RWPE2 (cell line): Measurements from ENCODE around the gene CCAR1.
"Not testable (repeated sequence)": the region's sequence is repeated elsewhere in the genome, so short reads cannot be mapped to it uniquely, and the experiment has no call there.

Source experiments
- ATAC-seq: fragments of 200-7000 bp; cut with Tn5 transposase; 3 replicates; pipeline ENCODE4 v1.9.1; 2021; ENCODE audit warnings: low read depth
- DNase-seq: peaks from one replicate; pipeline ENCODE4 v3.0.0-alpha.2; 2020; ENCODE audit warnings: low spot score
- H3K27ac ChIP-seq: fragments of 450-650 bp; 2 replicates; pipeline ENCODE4 v1.5.1; 2017; ENCODE audit warnings: mild to moderate bottlenecking; ENCODE audit not compliant: poor library complexity, severe bottlenecking
- H3K27me3 ChIP-seq: fragments of 250-450 bp; sonication (Bioruptor Pico); 2 replicates; pipeline ENCODE4 v1.5.1; 2021; ENCODE audit warnings: mild to moderate bottlenecking, moderate library complexity; ENCODE audit not compliant: insufficient read depth, poor library complexity, severe bottlenecking
- H3K36me3 ChIP-seq: fragments of 250-450 bp; sonication (Bioruptor Pico); 2 replicates; pipeline ENCODE4 v1.5.1; 2020; ENCODE audit warnings: low read depth, mild to moderate bottlenecking, moderate library complexity
- H3K4me1 ChIP-seq: fragments of 250-450 bp; sonication (Bioruptor Pico); 2 replicates; pipeline ENCODE4 v1.5.1; 2021; ENCODE audit warnings: mild to moderate bottlenecking, moderate library complexity; ENCODE audit not compliant: insufficient read depth, poor library complexity, severe bottlenecking
- H3K4me3 ChIP-seq: fragments of 250-450 bp; sonication (Bioruptor Pico); 2 replicates; pipeline ENCODE4 v1.5.1; 2021; ENCODE audit warnings: mild to moderate bottlenecking, moderate library complexity; ENCODE audit not compliant: severe bottlenecking
- H3K9me3 ChIP-seq: fragments of 250-450 bp; sonication (Bioruptor Pico); 2 replicates; pipeline ENCODE4 v1.5.1; 2021; ENCODE audit warnings: mild to moderate bottlenecking, moderate library complexity; ENCODE audit not compliant: severe bottlenecking
- TF ChIP-seq, protein P1 (sequence below): fragments of 450-650 bp; IDR thresholded peaks from one replicate; pipeline ENCODE4 v1.5.1; 2017; ENCODE audit warnings: mild to moderate bottlenecking, moderate library complexity; ENCODE audit not compliant: poor library complexity, severe bottlenecking

The CCAR1 gene

DNA sequence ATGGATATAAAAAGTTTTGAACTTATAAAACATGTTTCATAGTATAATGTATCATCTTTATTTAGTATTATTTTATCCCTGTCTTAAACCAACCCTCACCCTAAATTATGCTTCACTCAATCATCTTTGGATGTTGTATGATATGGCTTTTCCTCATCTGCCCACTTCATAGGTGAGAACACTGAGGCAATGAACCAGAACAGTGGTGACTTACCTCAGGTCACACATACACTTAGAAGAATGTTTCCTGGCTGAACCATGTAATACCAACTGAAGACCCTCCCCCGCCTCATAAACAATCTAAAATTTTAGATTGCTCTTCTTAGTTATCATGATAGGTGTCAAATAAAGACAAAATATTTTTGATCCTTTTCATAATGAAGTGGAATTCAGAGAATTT lies 83.7 kb downstream of the CCAR1 start:
- Histone ChIP-seq H3K4me3 (no peak overlapping the region), H3K4me1 (no peaks in the 10 kb centered on the region), H3K36me3 (no peaks in the 10 kb centered on the region), H3K27me3 (no peaks in the 10 kb centered on the region), H3K27ac (no peak overlapping the region), H3K9me3 (no peaks in the 10 kb centered on the region)
- ATAC-seq (no peak), DNase-seq (no peak)
- TF ChIP-seq, protein P1, sequence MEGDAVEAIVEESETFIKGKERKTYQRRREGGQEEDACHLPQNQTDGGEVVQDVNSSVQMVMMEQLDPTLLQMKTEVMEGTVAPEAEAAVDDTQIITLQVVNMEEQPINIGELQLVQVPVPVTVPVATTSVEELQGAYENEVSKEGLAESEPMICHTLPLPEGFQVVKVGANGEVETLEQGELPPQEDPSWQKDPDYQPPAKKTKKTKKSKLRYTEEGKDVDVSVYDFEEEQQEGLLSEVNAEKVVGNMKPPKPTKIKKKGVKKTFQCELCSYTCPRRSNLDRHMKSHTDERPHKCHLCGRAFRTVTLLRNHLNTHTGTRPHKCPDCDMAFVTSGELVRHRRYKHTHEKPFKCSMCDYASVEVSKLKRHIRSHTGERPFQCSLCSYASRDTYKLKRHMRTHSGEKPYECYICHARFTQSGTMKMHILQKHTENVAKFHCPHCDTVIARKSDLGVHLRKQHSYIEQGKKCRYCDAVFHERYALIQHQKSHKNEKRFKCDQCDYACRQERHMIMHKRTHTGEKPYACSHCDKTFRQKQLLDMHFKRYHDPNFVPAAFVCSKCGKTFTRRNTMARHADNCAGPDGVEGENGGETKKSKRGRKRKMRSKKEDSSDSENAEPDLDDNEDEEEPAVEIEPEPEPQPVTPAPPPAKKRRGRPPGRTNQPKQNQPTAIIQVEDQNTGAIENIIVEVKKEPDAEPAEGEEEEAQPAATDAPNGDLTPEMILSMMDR: no peak

DNA sequence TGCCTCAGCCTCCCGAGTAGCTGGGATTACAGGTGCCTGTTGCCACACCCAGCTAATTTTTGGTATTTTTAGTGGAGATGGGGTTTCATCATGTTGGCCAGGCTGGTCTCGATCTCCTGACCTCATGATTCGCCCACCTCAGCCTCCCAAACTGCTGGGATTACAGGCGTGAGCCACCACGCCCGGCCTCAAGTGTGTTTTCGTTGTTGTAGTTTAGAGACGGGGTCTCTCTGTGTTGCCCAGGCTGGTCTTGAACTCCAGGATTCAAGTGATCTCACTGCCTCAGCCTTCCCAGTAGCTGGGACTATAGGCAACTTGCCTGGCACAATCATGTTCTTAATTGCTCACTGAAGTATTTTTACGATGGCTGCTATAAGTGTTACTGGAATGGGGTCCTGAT lies 89.8 kb downstream of the CCAR1 start:
- H3K4me3 ChIP-seq, ATAC-seq, H3K27ac ChIP-seq, DNase-seq, H3K9me3 ChIP-seq, H3K27me3 ChIP-seq, H3K36me3 ChIP-seq, H3K4me1 ChIP-seq: not testable (repeated sequence)

DNA sequence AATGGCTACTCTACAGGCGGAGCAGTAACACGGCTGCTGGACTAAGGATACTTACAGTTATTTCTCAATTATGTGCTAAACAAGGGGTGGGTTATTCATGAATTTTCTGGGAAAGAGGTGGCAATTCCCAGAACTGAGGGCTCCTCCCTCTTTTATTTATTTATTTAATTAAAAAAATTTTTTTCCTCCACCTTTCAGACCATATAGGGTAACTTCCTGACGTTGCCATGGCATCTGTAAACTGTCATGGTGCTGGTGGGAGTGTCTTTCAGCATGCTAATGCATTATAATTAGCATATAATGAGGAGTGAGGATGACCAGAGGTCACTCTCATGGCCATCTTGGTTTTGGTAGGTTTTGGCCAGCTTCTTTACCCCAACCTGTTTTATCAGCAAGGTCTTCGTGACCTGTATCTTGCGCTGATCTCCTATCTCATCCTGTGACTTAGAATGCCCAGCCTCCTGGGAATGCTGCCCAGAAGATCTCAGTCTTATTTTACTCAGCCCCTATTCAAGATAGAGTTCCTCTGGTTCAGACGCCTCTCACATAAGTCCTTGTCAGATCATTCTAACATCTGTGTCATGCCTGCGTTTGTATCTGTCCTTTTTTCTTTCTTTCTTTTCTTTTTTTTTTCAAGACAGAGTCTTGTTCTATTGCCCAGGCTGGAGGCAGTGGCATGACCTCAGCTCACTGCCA lies 90.4 kb downstream of the CCAR1 start:
- Histone ChIP-seq H3K9me3 (no peaks in the 10 kb centered on the region), H3K4me1 (peaks cover 2% of the 10 kb centered on the region), H3K27ac (no peak overlapping the region), H3K36me3 (no peaks in the 10 kb centered on the region), H3K4me3 (no peak overlapping the region), H3K27me3 (no peaks in the 10 kb centered on the region)
- TF ChIP-seq, protein P1: no peak
- DNase-seq (no peak), ATAC-seq (no peak)

DNA sequence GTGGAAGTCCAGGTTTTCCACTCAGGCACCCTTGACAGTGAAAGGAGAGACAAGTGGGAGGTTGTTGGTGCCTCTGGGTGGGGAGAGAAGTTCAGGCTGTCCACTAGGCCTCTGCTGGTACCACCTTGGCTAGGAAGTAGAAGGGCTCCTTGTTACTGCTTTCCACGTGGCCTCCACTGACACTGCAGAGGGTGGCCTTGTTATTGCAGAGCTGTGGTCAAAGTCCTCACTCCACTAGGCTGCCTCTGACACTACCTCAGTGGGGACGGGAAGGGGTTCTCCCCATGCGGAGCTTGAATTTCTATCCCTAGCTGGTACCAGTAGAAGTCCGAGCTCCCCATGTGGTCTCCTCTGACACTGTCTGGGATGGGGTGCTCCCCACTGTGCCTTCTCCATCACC lies 91.4 kb downstream of the CCAR1 start:
- Histone ChIP-seq H3K4me3 (no peak overlapping the region), H3K27me3 (no peaks in the 10 kb centered on the region), H3K36me3 (no peaks in the 10 kb centered on the region), H3K4me1 (peaks cover 11% of the 10 kb centered on the region), H3K9me3 (no peaks in the 10 kb centered on the region), H3K27ac (no peak overlapping the region)
- DNase-seq (no peak), ATAC-seq (no peak)
- TF ChIP-seq, protein P1: no peak

DNA sequence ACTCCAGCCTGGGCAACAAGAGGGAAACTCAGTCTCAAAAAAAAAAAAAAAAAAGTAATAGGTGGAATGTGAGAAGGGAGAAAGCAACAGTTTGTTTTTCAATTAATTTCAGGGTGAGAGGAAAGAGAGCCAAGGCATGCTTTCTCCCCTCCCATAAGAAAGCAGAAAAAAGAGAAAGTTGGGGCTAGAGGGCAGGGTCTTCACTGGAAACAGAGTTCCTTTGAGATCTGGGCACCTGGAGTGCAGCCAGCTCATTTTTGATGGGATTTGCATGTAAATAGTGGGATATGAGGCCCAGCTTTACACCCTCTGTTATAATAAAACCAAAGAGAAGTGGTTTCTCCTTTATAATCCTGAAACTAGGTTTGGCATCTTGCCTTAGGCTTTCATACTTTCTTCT lies 92.5 kb downstream of the CCAR1 start:
- Histone ChIP-seq H3K9me3 (no peaks in the 10 kb centered on the region), H3K4me3 (no peak overlapping the region), H3K27me3 (no peaks in the 10 kb centered on the region), H3K27ac (no peak overlapping the region), H3K36me3 (no peaks in the 10 kb centered on the region), H3K4me1 (peaks cover 11% of the 10 kb centered on the region)
- TF ChIP-seq, protein P1: no peak
- DNase-seq (no peak), ATAC-seq (no peak)
